ENCODE results near the gene FAM210B.
"Not testable (repeated sequence)": the region's sequence is repeated elsewhere in the genome, so short reads cannot be mapped to it uniquely, and the experiment has no call there.

The FAM210B gene

GRCh38 chr20:56361900-56362299 lies 3.1 kb downstream of the FAM210B start:
- DNase-seq: no peak

- no peak for DNase-seq
Observed at GRCh38 chr20:56362833-56363413, 4.1 kb downstream of the FAM210B start.

GRCh38 chr20:56363491-56363890 lies 4.7 kb downstream of the FAM210B start:
- no peak for DNase-seq

- DNase-seq: no peak
Observed at GRCh38 chr20:56368351-56369134, 9.8 kb downstream of the FAM210B start.

GRCh38 chr20:56369179-56369578 lies 10.4 kb downstream of the FAM210B start:
- DNase-seq: no peak

GRCh38 chr20:56371977-56372376 lies 13.2 kb downstream of the FAM210B start:
- no peak for DNase-seq

- no peak for DNase-seq
Observed at GRCh38 chr20:56372850-56373249, 14.1 kb downstream of the FAM210B start.

- no peak for DNase-seq
Observed at GRCh38 chr20:56373942-56374341, 15.2 kb downstream of the FAM210B start.

GRCh38 chr20:56376331-56376730 lies 17.6 kb downstream of the FAM210B start:
- no peak for DNase-seq

GRCh38 chr20:56378386-56378785 lies 19.6 kb downstream of the FAM210B start:
- no peak for DNase-seq

- DNase-seq: no peak
Observed at GRCh38 chr20:56380375-56380774, 21.6 kb downstream of the FAM210B start.

- no peak for DNase-seq
Observed at GRCh38 chr20:56381501-56381900, 22.7 kb downstream of the FAM210B start.

- no peak for DNase-seq
Observed at GRCh38 chr20:56382696-56383095, 23.9 kb downstream of the FAM210B start.

- DNase-seq: no peak
Observed at GRCh38 chr20:56383334-56383733, 24.6 kb downstream of the FAM210B start.

GRCh38 chr20:56385130-56385529 lies 26.4 kb downstream of the FAM210B start:
- DNase-seq: no peak

GRCh38 chr20:56386219-56386618 lies 27.4 kb downstream of the FAM210B start:
- DNase-seq: no peak

- no peak for DNase-seq
Observed at GRCh38 chr20:56388882-56389281, 30.1 kb downstream of the FAM210B start.

GRCh38 chr20:56389807-56390206 lies 31.0 kb downstream of the FAM210B start:
- no peak for DNase-seq

- DNase-seq: not testable (repeated sequence)
Observed at GRCh38 chr20:56390396-56390795, 31.6 kb downstream of the FAM210B start.

GRCh38 chr20:56391037-56391436 lies 32.3 kb downstream of the FAM210B start:
- DNase-seq: no peak

GRCh38 chr20:56391596-56392131 lies 32.9 kb downstream of the FAM210B start:
- DNase-seq: no peak

- peak; percentile 99 for DNase-seq
Observed at GRCh38 chr20:56392132-56392880, 33.5 kb downstream of the FAM210B start, which contains the start of the genes AURKA and CSTF1. Gene AURKA (minus strand): TSS chr20:56392215. CDS start chr20:56388197, 4,018 bp downstream. Gene CSTF1 (plus strand): TSS chr20:56392645. CDS start chr20:56395553, 2,908 bp downstream.

GRCh38 chr20:56392881-56393482 lies 34.2 kb downstream of the FAM210B start:
- DNase-seq: no peak

Data from activated CD8-positive, alpha-beta memory T cell treated with anti-CD3 and anti-CD28 coated beads, Interleukin-2, amount 50 U/mL, for 4 hours (primary cell).